ENCODE measurements around the gene ADGRF5.

- TF ChIP-seq MAX (IDR thresholded peaks at IDR 0.05) (no peak), TEAD4 (IDR thresholded peaks at IDR 0.05) (no peak)
Observed at GRCh38 chr6:46909371-46909770, 12.4 kb downstream of the ADGRF5 start.

Data from Ishikawa (cell line).